GM19395 (cell line): ENCODE data around the gene ATP6V1B1.

Experiments
- ATAC-seq: cut with Tn5 transposase; IDR thresholded peaks from one replicate; pipeline ENCODE4 v1.9.1; 2021; ENCODE audit warnings: mild to moderate bottlenecking, moderate library complexity; ENCODE audit not compliant: unreplicated experiment

Gene ATP6V1B1

GRCh38 chr2:70943205-70943871, 7.6 kb downstream of the ATP6V1B1 start:
- ATAC-seq, result no peak

GRCh38 chr2:70944111-70944690, 8.5 kb downstream of the ATP6V1B1 start:
- ATAC-seq, result no peak

DNA sequence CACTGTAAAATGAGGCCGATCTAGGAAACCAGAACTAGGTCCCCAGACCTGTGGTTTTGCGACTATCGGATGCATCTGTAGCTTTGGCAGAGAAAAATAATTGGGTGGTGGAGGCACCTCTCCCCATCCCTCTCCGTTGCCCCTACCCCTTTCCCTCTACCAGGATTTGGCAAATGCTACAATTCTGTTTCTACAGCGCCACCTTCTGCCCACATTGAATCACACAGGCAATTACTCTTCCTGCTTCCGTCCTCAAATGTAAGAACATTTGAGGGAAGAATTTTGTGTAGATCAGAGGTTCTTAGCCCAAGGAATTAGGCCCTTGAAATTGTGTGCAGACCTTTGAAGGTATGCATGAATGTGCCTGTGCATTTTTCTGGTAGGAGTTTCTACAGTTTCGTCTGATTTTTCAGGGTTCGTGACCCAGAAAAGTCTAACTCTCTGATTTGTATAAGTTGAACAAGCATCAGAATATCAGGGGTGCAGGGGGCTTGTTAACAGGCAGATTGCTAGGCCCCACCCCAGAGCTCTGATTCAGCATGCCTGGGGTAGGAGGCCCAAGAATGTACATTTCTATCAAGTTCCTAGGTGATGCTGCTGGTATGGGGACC, 11.2 kb downstream of the ATP6V1B1 start:
- ATAC-seq, result no peak

GRCh38 chr2:70947556-70948184, 12.0 kb downstream of the ATP6V1B1 start:
- ATAC-seq, result no peak

DNA sequence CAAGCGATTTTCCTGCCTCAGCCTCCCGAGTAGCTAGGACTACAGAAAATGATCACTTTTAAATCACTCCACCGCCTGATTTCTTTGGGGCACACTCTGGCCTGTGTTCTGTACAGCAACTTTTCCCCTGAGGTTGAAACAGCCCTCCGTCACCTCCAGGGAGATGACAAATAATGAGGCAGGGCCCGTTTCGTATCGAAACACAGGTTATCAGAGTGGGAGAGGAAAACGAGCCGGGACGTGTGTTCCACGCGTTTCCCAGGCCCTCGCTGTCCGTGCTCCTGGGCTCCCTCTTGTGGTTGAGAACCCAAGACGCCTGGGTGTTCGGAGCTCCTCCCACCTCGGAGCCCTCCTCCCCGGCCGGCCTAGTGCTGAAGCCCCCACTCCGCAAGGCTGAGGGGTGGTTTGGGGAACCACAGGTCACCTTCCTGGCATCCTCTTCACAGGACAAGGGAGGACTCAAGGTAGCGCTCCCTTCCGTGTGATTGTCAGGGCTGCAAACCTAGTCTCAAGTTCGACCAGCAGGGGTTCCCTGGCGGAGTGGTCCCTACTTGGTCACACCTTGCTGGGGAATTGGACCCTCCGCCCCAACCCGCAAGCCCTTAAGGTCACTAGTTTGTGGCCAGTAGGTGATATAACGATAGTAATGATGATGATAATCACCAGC, 12.8 kb downstream of the ATP6V1B1 start:
- ATAC-seq, result no peak

GRCh38 chr2:70949086-70949485, 13.4 kb downstream of the ATP6V1B1 start:
- ATAC-seq, result no peak

GRCh38 chr2:70954886-70955285, 19.2 kb downstream of the ATP6V1B1 start:
- ATAC-seq, result no peak

- no peak for ATAC-seq
Observed at GRCh38 chr2:70956141-70956540, 20.4 kb downstream of the ATP6V1B1 start.

DNA sequence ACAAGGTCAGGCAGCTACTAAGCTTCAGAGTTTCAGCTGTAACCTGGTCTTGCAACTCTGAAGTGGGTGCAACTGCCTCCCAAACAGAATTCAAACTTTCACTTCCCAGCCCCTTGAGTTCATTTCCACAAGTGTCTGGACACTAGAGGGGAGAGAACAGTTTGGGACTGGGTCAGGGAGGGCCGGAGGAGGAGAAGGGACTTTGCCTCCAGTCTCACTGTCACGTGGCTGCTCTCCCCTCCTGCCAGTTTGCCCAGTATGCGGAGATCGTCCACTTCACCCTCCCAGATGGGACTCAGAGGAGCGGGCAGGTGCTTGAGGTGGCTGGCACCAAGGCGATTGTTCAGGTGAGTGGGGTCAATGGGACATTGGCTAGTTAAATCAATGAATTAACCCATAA, 22.1 kb downstream of the ATP6V1B1 start:
- ATAC-seq, result no peak

GRCh38 chr2:70958759-70959158, 23.1 kb downstream of the ATP6V1B1 start:
- no peak for ATAC-seq

- no peak for ATAC-seq
Observed at GRCh38 chr2:70959271-70959761, 23.6 kb downstream of the ATP6V1B1 start.

DNA sequence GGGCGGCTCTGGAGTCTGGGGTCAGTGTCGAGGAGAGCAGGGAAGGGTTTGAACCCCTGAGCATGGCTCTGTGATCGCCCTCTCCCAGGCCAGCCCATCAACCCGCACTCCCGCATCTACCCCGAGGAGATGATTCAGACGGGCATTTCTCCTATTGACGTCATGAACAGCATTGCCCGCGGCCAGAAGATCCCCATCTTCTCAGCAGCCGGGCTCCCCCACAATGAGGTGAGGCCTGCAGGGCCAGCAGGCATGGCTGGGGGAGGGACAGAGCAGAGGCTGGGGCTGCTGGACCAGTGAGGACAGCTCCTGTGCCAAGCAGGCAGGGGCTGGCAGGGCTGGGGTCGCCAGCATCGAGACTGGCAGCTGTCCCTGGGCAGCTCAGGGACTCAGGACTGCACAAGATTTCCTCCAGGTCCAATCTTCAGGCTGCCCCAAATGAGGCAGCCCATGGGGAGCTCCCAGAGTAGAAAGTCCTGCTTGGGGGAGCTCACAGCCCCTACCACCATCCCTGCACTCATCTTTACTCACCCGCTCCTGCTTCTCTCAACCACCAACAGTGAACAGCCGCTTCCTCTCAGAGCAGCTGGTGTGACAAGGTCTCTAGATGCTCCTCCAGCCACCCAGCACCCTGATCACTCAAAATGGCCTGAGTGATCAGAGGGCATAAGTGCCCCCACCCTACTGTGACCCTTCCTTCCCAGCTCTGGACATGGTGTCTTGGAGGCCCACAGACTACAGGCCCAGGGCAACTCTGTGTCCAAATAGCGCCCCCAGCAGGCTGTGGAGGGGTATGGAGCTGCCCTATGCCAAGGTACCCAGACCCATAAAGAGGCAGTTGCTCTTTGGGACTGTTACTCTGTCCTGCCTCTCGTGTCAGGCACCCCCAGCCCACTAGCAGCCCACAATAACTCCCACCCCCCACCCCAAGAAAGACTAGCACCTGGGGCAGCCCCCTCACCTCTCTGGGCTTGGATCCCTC, 24.4 kb downstream of the ATP6V1B1 start:
- no peak for ATAC-seq

DNA sequence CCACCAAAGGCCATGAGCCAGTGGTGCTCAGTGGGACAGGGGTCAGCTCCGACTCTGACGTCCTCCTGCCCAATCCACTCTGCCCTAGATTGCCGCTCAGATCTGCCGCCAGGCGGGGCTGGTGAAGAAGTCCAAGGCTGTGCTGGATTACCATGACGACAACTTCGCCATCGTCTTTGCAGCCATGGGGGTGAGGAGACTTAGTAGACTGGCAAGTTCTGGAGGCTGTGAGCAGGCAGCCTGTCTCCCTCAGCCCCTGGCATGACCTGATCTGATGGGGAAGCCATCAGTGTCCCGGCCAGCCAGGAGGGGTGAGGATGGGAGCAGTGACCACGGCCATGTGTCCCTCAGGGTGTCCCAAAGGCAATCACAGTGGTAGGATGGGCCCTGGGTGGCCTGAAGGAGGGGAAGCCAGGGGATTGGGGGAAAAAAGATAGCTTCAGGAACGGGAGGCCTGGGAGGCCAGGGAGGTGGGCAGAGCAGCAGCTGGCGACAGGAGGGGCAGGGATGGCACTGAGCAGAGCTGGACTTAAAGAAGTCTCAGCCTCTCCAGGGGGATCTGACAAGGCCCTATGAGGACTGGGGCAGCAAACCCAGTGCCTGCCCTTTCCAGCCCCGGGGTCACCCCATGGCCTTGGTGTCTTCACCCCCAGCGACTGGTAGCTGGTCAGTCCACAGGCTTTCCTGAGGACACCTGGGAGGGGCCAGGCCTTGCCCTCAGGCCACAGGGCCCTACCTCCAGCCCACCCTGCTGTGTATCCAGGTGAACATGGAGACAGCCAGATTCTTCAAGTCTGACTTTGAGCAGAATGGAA, 25.3 kb downstream of the ATP6V1B1 start:
- no peak for ATAC-seq

DNA sequence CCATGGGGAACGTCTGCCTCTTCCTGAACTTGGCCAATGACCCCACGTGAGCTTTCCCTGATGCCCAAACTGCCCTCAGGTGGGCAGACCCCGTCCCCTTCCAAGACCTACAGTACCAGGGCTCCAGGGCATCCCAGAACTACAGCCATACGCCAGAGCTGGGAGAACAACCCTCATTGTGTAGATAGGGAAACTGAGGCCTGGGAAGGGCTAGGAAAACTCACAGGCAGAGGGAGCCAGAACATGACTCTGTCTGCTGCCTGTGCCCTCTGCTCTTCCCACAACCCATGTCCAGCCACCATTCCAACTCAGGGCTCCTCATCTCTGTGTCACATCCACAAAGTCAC, 25.9 kb downstream of the ATP6V1B1 start:
- no peak for ATAC-seq

DNA sequence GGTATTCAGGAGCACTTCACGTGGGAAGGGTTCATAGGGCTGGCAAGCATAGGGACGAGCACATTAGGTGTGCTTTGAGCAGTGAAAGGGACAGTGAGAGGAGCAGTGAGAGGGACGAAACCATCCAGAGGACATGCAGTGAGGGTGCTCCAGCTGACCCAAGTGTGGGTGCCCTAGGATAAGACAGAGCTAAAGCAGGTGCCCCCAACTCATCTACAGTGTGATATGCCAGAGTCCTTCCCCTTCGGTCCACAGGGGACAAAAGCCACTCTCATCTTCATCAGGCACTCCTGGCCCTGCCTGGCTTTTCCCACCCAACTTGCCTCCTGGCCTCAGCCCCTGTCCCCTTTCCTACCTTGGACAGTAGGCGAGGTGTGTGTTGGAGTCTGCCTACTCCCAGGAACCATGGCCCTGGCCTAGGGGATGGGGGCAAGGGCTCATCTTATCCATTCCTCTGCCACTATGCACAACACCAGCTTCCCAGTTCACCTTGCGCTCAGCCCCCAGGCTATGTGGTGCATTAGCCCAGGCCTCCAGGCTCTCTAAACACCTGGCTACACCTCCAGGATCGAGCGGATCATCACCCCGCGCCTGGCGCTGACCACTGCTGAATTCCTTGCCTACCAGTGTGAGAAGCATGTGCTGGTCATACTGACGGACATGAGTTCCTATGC, 26.6 kb downstream of the ATP6V1B1 start:
- no peak for ATAC-seq

GRCh38 chr2:70962885-70963878, 27.5 kb downstream of the ATP6V1B1 start:
- ATAC-seq, result no peak

DNA sequence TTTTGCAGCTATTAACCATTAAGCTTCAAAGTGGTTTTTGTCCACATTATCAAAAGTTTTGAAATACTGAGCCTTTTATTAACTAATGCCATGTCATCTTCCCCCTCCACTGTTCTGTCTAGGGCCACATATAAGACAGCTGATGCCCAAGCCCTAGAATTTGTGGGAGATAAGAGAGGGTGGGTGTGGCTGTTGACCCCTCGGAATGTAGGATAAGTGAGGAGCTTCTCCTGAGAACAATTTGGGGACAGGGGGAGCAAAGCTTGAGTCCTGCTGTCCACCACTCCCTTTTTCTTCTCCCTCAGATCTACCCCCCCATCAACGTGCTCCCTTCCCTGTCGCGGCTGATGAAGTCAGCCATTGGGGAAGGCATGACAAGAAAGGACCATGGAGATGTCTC, 28.4 kb downstream of the ATP6V1B1 start:
- no peak for ATAC-seq
